Panc1 (cell line): ENCODE measurements around the gene ARFIP1. TPM values are rescaled to one million over a fixed set of nuclear protein-coding genes. Genes with fewer than 3 reads are reported as not detected.

Experiments
- ATAC-seq: fragments of 200-7000 bp; cut with Tn5 transposase; 2 replicates; pipeline ENCODE4 v1.9.1; 2020; ENCODE audit warnings: mild to moderate bottlenecking, moderate library complexity
- BruUV-seq: library from RNA; stranded (reverse); fragments of 400-500 nt; replicated peaks from 2 replicates; lab custom pipeline; 2021; lab: Mats Ljungman, UMichigan
- CTCF ChIA-PET: fragments of 300-600 bp; sonication (Branson Sonifier 250); formaldehyde crosslinking; loops from one replicate; lab custom pipeline; 2022; ENCODE audit warnings: antibody characterized with exemption; lab: Charles Lee
- POLR2A ChIA-PET: fragments of 300-600 bp; sonication (Branson Sonifier 250); formaldehyde crosslinking; loops from one replicate; lab custom pipeline; 2022; ENCODE audit warnings: antibody characterized with exemption; lab: Charles Lee
- DNase-seq: peaks from one replicate; pipeline ENCODE4 v3.0.0-alpha.2; 2010; ENCODE audit warnings: low read depth, low spot score
- H3K27ac ChIP-seq: 2 replicates; pipeline ENCODE4 v1.5.1; 2011; ENCODE audit warnings: mild to moderate bottlenecking, low read length, inconsistent platforms
- H3K27me3 ChIP-seq: fragments of 200-500 bp; sonication (Bioruptor generic); 2 replicates; pipeline ENCODE4 v1.6.0; 2014; ENCODE audit warnings: low read length, inconsistent platforms; ENCODE audit not compliant: control insufficient read depth, insufficient read depth
- H3K36me3 ChIP-seq: fragments of 200-500 bp; sonication (Bioruptor generic); 2 replicates; pipeline ENCODE4 v1.5.1; 2014; ENCODE audit warnings: inconsistent platforms, mild to moderate bottlenecking, low read length, moderate library complexity; ENCODE audit not compliant: control insufficient read depth, insufficient read depth
- H3K4me1 ChIP-seq: 2 replicates; pipeline ENCODE4 v1.5.1; 2011; ENCODE audit warnings: inconsistent platforms, mild to moderate bottlenecking, low read length, moderate library complexity; ENCODE audit not compliant: control insufficient read depth, insufficient read depth
- H3K4me3 ChIP-seq, 2 experiments: 2 replicates each; pipeline ENCODE4 v1.5.1; 2011 to 2012; ENCODE audit warnings: low read depth in 2 of 2, low read length in 2 of 2, mild to moderate bottlenecking in 2 of 2, inconsistent platforms in 1 of 2, moderate library complexity in 1 of 2
- H3K9me3 ChIP-seq: fragments of 200-500 bp; sonication (Bioruptor generic); 2 replicates; pipeline ENCODE4 v1.5.1; 2014; ENCODE audit warnings: low read depth, mild to moderate bottlenecking, inconsistent platforms, low read length, moderate library complexity; ENCODE audit not compliant: control insufficient read depth, insufficient read depth
- CTCF ChIP-seq: fragments of 450-650 bp; IDR thresholded peaks from 2 replicates; pipeline ENCODE4 v1.5.1; 2017; ENCODE audit warnings: mild to moderate bottlenecking
- POLR2AphosphoS5 ChIP-seq: IDR thresholded peaks from 2 replicates; pipeline ENCODE4 v1.6.1; 2012; ENCODE audit warnings: mild to moderate bottlenecking, low read depth, low read length, moderate library complexity
- SIN3A ChIP-seq: IDR thresholded peaks from 2 replicates; pipeline ENCODE4 v1.6.1; 2012; ENCODE audit warnings: low read depth, mild to moderate bottlenecking, low read length, moderate library complexity, borderline replicate concordance; ENCODE audit not compliant: insufficient read depth
- TCF7L2 ChIP-seq: IDR thresholded peaks from 2 replicates; pipeline ENCODE4 v1.6.1; 2011; ENCODE audit warnings: mild to moderate bottlenecking, low read depth, low read length, inconsistent platforms
- in situ Hi-C: cut with HindIII; loops from 2 replicates; pipeline ENCODE4 v1.10.0; 2016; ENCODE audit warnings: low sequenced_read_pairs, low pct_unique_long_range_greater_than_20kb
- intact Hi-C: fragments of 100-400 bp; cut with micrococcal nuclease; formaldehyde crosslinking; loops from one replicate; pipeline ENCODE4 v1.10.0; 2022; ENCODE audit not compliant: unreplicated experiment
- total RNA-seq: library from RNA; stranded (reverse); gene quantifications from one replicate; pipeline ENCODE4 v1.2.1, GENCODE V29; 2021; ENCODE audit not compliant: unreplicated experiment
- TF ChIP-seq, protein P1 (sequence below), 2 experiments: IDR thresholded peaks; 2 replicates each; pipeline ENCODE4 v1.6.1; 2011 to 2012; ENCODE audit warnings: low read depth in 2 of 2, control low read depth in 1 of 2, low read length in 1 of 2, mild to moderate bottlenecking in 1 of 2, moderate library complexity in 1 of 2; ENCODE audit not compliant: insufficient read depth in 1 of 2

ARFIP1 gene
- total RNA-seq, 1 experiment from 2014 or later = 22.2 TPM

- Histone ChIP-seq H3K27ac (no peak overlapping the region), H3K4me3 (no peak overlapping the region), H3K9me3 (no peaks in the 10 kb centered on the region), H3K36me3 (no peaks in the 10 kb centered on the region), H3K27me3 (peaks cover 2% of the 10 kb centered on the region), H3K4me1 (no peaks in the 10 kb centered on the region)
- no peak for DNase-seq
- in situ Hi-C loops = no loop called here
- no peak for ATAC-seq
- BruUV-seq = no TSS peak
- ChIA-PET POLR2A (no interaction called here), CTCF (no interaction called here)
- TF ChIP-seq POLR2AphosphoS5 (no peak), CTCF (no peak), SIN3A (no peak), TCF7L2 (no peak)
- TF ChIP-seq, protein P1, sequence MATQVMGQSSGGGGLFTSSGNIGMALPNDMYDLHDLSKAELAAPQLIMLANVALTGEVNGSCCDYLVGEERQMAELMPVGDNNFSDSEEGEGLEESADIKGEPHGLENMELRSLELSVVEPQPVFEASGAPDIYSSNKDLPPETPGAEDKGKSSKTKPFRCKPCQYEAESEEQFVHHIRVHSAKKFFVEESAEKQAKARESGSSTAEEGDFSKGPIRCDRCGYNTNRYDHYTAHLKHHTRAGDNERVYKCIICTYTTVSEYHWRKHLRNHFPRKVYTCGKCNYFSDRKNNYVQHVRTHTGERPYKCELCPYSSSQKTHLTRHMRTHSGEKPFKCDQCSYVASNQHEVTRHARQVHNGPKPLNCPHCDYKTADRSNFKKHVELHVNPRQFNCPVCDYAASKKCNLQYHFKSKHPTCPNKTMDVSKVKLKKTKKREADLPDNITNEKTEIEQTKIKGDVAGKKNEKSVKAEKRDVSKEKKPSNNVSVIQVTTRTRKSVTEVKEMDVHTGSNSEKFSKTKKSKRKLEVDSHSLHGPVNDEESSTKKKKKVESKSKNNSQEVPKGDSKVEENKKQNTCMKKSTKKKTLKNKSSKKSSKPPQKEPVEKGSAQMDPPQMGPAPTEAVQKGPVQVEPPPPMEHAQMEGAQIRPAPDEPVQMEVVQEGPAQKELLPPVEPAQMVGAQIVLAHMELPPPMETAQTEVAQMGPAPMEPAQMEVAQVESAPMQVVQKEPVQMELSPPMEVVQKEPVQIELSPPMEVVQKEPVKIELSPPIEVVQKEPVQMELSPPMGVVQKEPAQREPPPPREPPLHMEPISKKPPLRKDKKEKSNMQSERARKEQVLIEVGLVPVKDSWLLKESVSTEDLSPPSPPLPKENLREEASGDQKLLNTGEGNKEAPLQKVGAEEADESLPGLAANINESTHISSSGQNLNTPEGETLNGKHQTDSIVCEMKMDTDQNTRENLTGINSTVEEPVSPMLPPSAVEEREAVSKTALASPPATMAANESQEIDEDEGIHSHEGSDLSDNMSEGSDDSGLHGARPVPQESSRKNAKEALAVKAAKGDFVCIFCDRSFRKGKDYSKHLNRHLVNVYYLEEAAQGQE (IDR thresholded peaks at IDR 0.05; ENCODE audit: insufficient read depth in 1 of 2, low read depth in 2 of 2, low read length in 1 of 2) = no peak
- intact Hi-C loops = no loop called here
Observed at GRCh38 chr4:152943672-152944071, 163.9 kb downstream of the ARFIP1 start.

GRCh38 chr4:152944666-152945320 lies 165.0 kb downstream of the ARFIP1 start:
- DNase-seq = no peak
- CTCF ChIA-PET = no interaction called here
- intact Hi-C loops = no loop called here

More at GRCh38 chr4:152944666-152945320, 165.0 kb downstream of the ARFIP1 start:
- H3K36me3 ChIP-seq = no peaks in the 10 kb centered on the region
- in situ Hi-C loops = no loop called here
- BruUV-seq = no TSS peak
- TF ChIP-seq POLR2AphosphoS5 = no peak
- no peak for TF ChIP-seq SIN3A
- TF ChIP-seq CTCF = no peak
- no peak for TF ChIP-seq TCF7L2
- TF ChIP-seq, protein P1 (IDR thresholded peaks at IDR 0.05; ENCODE audit: insufficient read depth in 1 of 2, low read depth in 2 of 2, low read length in 1 of 2) = no peak
- POLR2A ChIA-PET = no interaction called here
- no peak overlapping the region for H3K4me3 ChIP-seq
- no peaks in the 10 kb centered on the region for H3K4me1 ChIP-seq
- peaks cover 2% of the 10 kb centered on the region; the same call in 1 of the 2 replicates for H3K27me3 ChIP-seq
- no peak for ATAC-seq
- no peaks in the 10 kb centered on the region for H3K9me3 ChIP-seq
- no peak overlapping the region for H3K27ac ChIP-seq
